AG08395 (cell line): Measurements from ENCODE around the gene CALML3.
"Not testable (repeated sequence)": the region's sequence is repeated elsewhere in the genome, so short reads cannot be mapped to it uniquely, and the experiment has no call there.

Source experiments
- DNase-seq: peaks from one replicate; pipeline ENCODE4 v3.0.0; 2012; ENCODE audit warnings: mixed read lengths, low spot score

Gene CALML3

DNA sequence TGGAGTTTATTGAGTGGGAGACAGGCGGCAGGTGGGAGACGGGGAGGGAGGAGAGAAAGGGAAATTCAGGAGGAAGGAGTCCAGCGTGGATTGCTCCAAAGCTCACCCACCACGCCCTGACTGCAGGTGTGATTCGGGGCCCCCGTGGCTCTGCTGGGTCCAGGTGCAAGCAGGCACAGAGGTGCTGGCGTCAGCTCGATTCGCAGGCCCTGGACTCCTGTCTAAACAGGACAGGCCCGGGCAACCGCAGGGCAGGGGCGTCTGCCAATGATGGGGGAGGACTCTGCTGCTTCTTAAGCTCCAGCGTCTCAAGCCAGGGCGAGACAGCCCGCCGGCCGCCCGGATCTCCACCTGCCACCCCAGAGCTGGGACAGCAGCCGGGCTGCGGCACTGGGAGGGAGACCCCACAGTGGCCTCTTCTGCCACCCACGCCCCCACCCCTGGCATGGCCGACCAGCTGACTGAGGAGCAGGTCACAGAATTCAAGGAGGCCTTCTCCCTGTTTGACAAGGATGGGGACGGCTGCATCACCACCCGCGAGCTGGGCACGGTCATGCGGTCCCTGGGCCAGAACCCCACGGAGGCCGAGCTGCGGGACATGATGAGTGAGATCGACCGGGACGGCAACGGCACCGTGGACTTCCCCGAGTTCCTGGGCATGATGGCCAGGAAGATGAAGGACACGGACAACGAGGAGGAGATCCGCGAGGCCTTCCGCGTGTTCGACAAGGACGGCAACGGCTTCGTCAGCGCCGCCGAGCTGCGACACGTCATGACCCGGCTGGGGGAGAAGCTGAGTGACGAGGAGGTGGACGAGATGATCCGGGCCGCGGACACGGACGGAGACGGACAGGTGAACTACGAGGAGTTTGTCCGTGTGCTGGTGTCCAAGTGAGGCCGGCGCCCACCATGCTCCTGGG lies at the start of gene CALML3:
CALML3 (plus strand) TSS at position 321 of the 920 bp plus-strand sequence; CDS start at position 446, 125 bp downstream.
- no peak for DNase-seq

DNA sequence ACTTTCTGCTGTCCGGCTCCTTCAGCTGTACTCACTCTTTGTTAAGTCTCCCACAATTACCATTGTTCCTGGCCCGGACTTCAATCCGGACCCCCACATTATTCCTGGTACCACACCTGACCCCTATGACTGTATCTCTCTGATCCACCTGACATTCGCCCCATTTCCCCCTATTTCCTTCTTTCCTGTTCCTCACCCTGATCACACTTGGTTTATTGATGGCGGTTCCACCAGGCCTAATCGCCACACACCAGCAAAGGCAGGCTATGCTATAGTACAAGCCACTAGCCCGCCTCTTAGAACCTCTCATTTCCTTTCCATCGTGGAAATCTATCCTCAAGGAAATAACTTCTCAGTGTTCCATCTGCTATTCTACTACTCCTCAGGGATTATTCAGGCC lies 49.7 kb upstream of the CALML3 start:
- not testable (repeated sequence) for DNase-seq

DNA sequence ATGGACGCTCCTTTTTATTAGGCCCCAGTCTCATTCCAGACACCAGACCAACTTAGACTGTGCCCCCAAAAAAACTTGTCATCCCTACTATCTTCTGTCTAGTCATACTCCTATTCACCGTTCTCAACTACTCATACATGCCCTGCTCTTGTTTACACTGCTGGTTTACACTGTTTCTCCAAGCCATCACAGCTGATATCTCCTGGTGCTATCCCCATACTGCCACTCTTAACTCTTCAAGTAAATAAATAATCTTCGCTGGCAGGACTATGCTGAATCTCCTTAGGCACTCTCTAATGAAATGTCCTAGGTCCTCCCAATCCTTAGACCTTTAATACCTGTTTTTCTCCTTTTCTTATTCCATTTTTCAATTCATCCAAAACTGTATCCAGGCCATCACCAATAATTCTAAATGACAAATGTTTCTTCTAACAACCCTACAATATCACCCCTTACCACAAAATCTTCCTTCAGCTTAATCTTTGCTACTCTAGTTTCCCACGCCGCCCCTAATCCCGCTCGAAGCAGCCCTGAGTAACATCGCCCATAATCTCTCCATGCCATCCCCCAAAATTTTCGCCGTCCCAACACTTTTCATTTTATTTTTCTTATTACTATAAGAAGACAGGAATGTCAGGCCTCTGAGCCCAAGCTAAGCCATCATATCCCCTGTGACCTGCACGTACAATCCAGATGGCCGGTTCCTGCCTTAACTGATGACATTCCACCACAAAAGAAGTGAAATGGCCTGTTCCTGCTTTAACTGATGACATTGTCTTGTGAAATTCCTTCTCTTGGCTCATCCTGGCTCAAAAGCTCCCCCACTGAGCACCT lies 48.6 kb upstream of the CALML3 start:
- not testable (repeated sequence) for DNase-seq

DNA sequence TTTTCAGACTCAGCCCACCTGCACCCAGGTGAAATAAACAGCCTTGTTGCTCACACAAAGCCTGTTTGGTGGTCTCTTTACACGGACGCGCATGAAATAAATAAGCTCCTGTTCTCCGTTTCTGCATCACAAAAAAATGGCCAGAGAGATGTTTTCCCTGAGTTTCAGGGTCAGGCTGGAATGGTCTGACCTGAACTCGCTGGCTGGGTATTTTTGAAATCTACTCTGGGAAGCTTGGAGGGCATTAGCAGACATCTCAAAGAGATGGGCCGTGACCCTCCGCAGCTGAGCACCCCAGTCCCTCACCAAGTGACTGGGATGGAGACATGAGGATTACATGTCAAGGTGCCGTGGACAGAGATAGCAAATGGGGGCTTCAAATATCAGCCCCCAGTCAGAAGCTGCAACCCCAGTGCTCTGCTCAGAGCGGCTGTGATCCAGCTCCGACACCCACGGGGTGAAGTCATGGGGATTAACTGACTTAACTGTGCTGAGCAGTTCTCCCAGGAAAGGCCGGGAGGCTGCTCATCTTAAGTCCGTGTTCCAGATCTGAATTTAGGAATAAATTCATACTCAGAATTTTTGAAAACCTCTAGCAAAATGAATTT lies 47.7 kb upstream of the CALML3 start:
- DNase-seq, result no peak

DNA sequence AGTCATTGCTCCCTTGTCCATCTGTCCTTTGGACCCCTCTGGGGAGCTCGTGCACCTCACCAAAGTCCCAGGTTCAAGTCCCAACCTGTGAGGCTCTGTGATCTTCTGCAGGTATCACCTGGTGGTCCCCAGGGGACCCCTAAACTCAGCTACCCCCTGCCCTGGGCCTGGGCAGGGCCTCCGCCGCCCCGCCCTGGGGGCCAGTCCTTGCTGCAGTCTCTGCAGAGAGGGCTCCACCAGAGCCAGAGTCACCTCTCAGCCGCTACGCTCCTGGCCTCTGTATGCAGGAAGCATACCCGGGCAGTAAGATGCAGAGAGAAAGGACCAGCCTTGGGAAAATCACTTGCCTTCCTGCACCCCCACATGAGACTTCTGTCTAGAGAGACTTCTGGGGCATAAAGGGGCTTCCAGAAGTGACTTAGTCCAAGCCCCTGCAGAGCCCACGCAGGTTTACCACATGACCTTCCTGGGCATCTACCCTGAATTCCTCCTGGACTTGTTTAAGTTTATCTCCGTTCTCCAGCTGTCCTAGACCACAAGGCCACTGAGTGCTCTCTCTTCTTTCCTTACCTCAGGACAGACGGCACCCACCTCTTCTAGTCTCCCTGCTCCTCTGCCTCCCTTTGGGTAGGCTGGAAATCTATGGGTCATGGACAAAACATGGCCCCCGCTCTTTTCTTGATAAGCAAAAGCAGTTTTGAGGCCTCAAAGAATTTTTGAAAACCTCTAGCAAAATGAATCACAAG lies 46.6 kb upstream of the CALML3 start:
- DNase-seq, result no peak

DNA sequence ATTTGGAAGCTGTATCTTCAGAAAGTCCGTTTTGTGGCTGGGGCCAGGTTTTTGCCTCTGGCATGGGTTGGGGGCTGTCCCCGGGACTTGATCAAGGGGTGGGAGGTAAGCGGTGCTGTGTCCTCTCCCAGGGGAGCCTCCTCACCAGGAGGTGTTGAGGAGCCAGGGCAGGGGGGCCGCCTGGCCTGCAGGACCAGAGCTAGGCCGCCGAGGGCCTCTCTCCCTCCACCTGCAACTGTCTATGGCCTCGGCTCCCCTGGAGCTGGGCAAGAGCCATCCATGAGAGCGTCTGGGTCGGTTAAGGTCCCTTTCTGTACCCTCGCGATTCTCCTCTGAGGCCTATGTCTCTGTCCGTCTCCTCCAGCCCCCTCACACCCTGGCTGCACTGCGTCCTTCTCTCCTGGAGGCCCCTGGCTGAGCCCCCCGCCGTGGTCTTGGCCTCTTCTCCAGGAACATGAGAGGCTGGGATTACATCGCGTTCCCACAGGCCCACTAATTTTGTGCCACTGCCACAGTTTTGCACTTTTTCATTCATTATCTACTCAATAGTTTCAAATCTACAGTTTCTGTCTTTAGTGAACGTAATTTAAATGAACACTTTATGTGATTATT lies 46.0 kb upstream of the CALML3 start:
- DNase-seq, result no peak

DNA sequence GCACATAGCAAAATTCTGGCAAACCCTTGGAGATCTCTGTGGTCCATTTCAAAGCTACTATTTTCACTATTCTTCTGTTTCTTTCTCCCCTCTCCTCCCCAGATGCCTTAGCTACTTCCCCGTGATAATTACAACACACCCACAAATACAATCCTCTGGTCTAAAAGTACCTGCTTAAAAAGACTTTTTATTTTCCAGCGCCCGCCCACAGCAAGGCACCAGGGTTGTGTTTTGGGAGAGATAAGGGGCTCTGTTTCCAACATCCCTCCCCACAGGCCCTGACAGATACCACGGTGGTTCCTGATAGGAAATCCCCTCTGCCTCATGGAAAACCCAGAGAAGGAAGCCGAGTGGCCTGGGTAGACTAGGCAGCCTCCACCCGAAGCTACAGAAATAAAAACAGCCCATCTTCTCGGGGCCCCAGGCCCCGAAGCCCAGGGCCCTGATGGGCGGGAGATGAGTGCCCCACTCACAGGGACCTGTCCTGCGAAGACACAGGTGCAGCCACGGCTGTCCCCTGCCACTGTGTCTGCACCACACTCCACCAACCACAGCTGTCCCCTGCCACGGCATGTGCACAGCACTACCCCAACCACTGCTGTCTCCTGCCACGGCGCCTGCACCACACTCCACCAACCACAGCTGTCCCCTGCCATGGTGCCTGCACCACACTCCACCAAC lies 45.1 kb upstream of the CALML3 start:
- no peak for DNase-seq

DNA sequence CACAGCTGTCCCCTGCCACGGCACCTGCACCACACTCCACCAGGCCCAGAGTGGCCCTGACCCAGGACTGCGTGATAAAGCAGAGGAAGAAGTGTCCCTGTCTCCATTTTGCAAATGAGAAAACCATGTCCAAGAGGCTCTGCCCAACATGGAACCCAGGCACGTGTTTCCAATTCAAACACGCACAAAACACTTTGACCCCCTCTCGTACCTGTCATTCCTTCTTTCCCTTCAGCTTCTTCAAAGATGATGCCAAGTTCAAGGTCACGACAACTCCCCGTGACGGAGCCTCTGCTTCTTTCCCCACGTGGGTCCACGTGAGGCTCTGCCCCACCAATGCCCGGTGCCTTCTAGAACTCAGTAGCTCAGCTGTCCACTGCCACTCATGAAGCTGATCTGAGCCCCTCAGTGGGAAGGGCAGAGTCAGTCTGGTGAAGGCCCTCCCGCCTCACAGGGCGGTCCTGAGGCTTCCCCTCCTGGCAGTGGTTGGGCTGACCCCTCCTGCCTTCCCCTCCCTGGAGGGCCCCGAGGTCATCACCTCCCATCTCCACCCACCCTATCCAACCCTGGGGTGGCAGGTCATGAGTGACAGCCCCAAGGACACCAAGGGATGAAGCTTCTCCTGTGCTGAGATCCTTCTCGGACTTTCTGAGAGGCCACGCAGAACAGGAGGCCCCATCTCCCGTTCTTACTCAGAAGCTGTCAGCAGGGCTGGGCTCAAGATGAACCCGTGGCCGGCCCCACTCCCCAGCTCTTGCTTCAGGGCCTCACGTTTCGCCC lies 44.4 kb upstream of the CALML3 start:
- no peak for DNase-seq

DNA sequence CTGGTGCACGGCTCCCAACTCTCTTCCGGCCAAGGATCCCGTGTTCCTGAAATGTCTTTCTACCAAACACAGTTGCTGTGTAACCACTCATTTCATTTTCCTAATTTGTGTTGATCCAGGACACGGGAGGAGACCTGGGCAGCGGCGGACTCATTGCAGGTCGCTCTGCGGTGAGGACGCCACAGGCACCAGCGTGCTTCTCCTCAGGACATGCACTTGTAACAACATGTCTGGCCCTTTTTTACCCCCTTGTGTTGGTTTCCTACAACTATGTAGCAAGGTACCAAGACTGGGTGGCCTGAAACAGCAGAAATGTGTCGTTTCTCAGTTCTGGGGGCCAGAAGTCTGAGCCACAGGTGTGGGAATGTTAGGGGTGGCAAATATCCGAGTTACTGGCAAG lies 43.6 kb upstream of the CALML3 start:
- no peak for DNase-seq

DNA sequence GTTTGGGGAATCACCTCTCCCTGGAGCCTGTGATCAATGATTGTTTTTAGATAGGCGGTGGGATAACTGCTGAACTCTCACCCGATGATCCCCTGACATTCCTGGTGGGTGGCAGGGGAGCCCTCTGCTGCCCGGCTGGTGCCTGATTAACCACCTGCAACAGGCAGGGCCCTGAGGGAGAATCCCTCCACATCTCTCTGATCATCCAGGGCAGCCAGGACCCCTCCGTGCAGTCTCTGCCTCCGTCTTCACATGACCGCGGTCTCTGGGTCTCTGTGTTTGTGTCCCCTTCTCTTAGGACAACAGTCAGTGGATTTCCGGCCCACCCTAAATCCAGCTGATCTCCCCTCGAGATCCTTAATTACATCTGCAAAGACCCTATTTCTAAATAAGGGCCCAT lies 42.7 kb upstream of the CALML3 start:
- DNase-seq, result no peak

DNA sequence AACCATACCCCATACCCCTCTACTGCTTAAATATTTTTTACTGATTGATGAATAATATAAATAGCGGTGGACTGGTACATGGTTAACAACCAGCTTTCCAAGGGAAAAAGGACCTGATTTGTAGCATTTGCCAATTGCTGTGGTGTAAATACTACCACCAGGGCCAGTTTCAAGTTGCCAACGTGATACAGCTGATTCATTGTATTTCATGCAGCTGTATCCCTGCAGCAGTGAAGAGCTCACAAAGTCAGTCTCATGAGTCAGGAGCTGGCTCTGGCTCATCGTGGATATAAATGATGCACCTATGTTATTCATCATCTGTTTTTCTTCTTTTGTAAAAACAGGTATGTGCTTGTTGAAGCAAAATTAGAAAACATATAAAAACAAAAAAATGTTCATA lies 40.6 kb upstream of the CALML3 start:
- DNase-seq, result no peak

DNA sequence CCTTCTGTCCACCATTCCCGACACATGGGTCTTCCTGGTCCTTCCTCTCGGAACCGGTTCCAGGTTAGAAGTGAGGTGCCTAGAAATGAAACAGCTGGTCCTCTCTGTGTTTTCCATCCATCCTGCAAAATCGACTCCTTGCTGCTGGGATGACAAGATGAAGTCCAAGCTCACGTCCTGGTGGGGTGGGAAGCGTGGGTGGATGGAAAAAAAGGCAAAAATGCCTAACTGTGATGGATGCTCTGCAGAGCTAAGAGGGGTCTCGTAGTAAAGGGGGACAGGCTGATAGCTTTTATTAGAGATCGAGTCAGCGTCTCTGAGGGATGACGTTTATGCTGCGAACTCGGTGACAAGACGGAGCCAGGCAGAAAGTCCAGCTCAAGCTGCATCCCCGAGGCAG lies 39.5 kb upstream of the CALML3 start:
- no peak for DNase-seq

DNA sequence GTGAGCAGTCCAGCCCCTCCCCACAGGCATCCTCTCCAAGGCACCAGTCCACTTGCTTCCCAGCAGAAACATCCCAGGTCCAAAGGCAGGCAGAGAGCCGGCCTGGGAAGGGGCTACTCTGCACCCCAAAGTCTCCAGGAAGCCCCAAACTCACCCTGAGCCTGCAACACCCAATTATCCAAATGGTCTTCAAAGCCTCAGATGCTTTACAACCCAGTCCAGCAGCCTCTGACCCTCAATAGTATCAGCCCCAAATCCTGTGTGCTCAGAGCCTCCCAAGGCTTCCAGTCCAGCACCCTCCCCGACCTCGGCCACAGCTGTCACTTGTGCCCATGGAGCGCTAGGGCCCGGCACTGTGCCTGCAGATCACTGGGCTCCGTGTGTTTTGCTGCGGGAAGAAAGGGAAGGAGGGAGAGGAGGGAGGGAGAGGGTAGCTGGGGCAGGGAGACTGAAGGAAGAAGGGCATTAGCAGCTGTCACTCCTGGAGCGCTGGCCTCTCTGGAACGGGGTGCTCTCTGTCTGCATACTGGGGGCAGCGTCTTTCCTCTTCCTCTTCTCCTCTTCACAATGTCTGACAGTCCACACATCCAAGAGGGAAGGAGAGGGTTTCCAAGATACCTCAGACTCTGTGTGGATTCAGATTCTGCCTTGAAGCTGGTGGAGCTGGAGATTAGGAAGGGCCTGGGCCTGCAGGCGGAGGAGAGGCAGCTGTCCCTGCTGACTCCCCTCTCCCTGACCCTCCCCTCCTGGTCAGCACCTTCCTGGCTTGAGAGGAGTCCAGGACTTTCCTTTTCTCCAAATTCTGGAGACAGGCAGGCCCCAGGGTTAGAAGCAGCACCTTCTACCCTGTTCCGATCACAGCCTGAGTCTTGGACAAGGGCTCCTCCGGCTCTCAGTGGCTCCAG lies 38.6 kb upstream of the CALML3 start:
- DNase-seq, result no peak

DNA sequence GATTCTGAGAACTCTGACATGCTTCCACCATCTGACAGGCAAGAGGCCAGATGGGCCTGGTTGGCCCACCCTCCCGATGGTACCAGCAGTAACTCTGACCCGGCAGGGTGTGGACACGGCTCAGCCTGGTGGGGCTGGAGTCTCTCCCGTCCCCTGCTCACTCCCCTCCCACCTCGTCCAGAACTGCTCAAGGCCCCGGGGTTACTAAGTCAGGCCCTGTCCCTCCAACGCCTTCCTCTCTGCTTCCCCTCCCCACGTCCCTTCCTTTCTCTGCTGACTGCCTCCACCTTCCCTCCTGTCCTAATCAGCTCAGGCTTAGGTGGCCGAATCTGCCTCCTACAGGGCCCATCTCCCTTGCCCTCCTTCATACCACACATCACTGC lies 37.9 kb upstream of the CALML3 start:
- DNase-seq, result no peak

DNA sequence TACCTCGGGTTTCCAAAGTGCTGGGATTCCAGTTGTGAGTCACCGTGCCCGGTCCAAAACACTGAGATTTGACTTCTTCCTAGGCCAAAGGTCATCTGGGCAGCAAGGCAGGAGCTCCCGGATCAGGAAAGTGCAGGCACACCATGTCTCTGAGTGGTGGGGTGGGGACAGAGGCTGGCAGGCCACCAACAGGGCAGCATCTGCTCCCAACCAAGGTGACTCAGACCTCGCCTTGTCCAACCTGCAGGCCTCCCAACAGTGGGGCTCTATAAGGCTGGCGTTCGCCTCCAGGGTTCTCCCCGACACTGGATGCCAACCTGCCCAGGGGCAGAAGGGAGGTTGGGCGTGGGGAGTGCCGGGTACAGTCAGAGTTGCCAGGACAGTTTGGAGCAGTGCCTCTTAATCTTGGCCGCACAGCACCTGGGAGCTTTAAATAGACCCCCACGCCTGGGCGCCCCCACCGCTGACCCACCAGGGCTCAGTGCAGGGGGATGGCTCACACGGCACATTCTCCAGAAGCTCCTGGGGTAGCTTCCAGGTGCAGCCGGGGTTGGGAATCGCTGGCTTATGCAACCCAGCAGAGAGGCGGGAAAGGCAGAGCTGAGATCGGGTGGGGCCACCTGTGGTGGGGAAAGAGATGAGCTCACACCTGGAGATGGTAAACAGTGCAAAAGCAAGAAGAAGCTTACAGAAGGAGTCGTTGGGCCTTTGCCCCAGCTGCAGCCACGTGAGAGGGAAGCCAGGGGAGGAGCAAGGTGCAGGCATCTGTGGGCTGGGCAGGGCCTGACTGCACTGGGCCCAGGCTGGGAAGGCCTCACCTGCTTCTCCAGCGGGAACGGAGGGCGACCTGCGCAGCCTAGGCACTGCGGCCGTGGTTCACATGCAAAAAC lies 36.2 kb upstream of the CALML3 start:
- DNase-seq, result no peak

DNA sequence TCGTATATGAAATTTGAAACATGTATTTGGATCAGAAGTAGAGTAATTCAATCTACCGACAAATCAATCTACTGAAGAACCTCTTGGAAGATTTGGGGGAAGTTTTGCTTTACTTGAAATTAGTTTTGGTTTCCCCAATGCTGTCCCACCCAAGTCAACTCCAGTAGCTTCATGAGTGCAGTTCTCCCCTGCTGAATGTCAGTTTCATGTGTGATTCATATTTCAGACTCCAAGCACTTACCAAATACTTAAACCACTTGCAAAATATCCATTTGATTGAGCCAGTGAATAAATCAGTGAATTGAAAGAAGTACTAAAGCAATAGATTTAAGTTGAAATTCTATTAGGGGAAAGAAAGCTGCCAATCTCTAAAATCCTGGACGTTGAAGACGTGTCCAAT lies 34.7 kb upstream of the CALML3 start:
- no peak for DNase-seq

DNA sequence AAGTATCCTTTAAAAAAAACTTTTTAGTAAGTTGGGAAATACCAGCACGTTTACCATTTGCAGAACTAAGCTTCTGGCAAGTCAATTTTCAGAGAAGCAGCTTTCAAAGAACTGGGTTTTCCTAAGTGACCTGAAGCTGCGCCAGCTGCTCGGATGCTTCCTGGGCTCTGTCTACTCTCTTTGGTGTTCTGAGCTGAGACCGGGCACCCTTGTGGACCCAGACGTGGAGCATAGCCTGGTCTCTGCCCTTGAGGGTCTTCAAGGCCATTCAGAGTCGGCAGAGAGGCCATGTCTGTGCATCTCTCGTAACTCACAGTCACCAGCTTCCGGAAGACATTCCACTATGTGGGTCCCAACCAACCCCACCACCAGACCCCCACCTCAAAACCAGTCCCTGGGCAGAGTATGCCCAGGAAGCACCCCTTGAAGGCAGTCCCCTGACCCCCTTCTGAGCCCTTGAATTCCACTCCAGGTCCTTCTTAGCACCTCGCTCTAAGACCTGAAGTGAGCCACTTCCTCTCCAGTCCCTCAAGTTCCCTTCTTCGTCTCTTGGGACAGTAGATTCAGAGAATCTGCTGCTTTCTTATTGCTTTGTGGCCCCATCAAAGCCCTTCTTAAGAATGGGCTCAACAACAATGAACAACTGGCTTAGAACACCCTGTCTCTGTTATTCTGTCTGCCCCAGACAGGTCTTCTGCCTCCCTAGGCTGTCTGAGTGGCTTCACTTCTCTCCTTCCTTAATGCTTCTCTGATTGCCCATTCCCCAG lies 33.9 kb upstream of the CALML3 start:
- no peak for DNase-seq
